ENCODE data around the gene TEC.

DNA sequence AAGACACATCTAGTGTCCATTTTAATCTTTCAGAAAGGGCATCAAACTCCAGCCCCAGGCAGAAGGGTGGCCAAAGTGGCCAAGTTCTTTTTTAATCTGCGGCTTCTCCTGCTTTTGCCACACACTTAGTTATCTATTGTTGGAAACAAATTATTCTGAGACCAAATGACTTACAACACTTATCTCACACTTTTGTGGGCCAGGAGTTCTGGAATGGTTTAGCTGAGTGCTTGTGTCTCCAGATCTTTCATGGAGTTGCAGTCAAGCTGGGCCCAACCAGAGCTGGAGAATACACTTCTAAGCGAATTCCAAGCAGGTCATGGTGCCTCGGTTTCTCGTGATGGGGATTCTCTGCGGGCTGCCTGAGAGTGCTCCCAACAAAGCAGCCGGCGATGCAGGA, 139.5 kb downstream of the TEC start:
- TF ChIP-seq, protein P1, sequence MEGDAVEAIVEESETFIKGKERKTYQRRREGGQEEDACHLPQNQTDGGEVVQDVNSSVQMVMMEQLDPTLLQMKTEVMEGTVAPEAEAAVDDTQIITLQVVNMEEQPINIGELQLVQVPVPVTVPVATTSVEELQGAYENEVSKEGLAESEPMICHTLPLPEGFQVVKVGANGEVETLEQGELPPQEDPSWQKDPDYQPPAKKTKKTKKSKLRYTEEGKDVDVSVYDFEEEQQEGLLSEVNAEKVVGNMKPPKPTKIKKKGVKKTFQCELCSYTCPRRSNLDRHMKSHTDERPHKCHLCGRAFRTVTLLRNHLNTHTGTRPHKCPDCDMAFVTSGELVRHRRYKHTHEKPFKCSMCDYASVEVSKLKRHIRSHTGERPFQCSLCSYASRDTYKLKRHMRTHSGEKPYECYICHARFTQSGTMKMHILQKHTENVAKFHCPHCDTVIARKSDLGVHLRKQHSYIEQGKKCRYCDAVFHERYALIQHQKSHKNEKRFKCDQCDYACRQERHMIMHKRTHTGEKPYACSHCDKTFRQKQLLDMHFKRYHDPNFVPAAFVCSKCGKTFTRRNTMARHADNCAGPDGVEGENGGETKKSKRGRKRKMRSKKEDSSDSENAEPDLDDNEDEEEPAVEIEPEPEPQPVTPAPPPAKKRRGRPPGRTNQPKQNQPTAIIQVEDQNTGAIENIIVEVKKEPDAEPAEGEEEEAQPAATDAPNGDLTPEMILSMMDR (IDR thresholded peaks at IDR 0.05): no peak
- no peak for TF ChIP-seq POLR2A (IDR thresholded peaks at IDR 0.05)
